A549 treated with GW870086 at 1 μM for 4 hours (cell line): Measurements from ENCODE around the gene ANKRD33B. TPM values are rescaled to one million over a fixed set of nuclear protein-coding genes. Genes with fewer than 3 reads are reported as not detected.

Source experiments
- total RNA-seq: library from RNA; stranded (reverse); fragments of 200-300 nt; extraction: Qiagen RNA extraction; gene quantifications from 5 replicates; pipeline ENCODE4 v1.2.3, GENCODE V29; 2022; ENCODE audit warnings: low read depth

ANKRD33B gene
- total RNA-seq = 10.9 to 13.5 TPM (median 12.9 TPM) in 5 replicates

GRCh38 chr5:10563945-10564837 is at the start of gene ANKRD33B:
TSS of gene ANKRD33B (plus strand) at chr5:10564070. CDS start at chr5:10564468, 398 bp downstream.

Other genes starting within 250 kb of the ANKRD33B start
- 42.6 to 77.2 TPM (median 73.6 TPM) in 5 replicates for gene MARCHF6, start 210.4 kb upstream of the ANKRD33B start, total RNA-seq
- 2.0 to 2.9 TPM (median 2.3 TPM) in 5 replicates for gene ROPN1L, start 122.2 kb upstream of the ANKRD33B start, total RNA-seq
- 58.0 to 62.1 TPM (median 59.5 TPM) in 5 replicates for gene DAP, start 197.2 kb downstream of the ANKRD33B start, total RNA-seq